GM12891 (cell line): ENCODE measurements around the gene DIS3L2.

Experiments
- PAX5 ChIP-seq: IDR thresholded peaks from 2 replicates; pipeline ENCODE4 v1.6.1; 2011; ENCODE audit warnings: low read length, moderate library complexity, mild to moderate bottlenecking; ENCODE audit not compliant: insufficient read depth, severe bottlenecking
- POLR2A ChIP-seq: IDR thresholded peaks from 2 replicates; pipeline ENCODE4 v1.6.1; 2011; ENCODE audit warnings: low read depth, low read length, control low read depth
- POLR2AphosphoS5 ChIP-seq: IDR thresholded peaks from 2 replicates; pipeline ENCODE4 v1.6.1; 2011; ENCODE audit warnings: low read depth, low read length, control low read depth

DNA sequence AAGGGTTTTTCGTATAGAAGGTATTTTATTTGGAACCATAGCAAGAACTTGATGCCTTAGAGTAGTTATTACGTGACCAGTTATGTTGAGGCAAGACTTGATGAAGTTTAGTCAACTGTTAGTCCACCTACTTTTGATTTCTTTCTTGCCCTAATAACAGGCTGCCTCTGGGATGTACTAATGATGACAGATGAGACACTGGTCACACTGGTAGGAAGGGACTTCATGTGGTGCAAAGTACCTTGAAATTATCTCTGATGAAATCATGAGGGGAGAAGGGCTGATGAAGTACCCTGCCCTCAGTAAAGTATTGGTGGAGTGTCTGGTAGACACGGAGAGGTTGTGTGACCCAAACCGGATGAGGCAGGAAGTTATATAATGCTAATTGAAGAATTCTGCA is 5.4 kb downstream of the DIS3L2 start:
- TF ChIP-seq POLR2A (no peak), POLR2AphosphoS5 (no peak), PAX5 (no peak)
